ENCODE measurements around the gene STAT3.
"Not testable (repeated sequence)": the region's sequence is repeated elsewhere in the genome, so short reads cannot be mapped to it uniquely, and the experiment has no call there.

DNA sequence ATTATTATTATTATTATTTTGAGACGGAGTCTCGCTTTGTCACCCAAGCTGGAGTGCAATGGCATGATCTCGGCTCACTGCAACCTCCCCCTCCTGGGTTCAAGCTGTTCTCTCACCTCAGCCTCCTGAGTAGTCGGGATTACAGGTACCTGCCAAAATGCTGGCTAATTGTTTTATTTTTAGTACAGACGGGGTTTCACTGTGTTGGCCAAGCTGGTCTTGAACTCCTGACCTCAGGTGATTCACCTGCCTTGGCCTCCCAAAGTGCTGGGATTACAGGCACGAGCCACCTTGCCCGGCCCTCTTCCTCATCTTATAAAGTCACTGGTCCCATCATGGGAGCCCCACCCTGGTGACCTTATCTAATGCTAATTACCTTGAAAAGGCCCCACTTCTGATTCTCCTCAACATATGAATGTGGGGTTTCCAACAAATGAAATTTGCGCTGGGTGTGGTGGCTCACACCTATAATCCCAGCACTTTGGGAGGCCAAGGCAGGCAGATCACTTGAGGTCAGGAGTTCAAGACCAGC lies 12.7 kb upstream of the STAT3 start:
- TF ChIP-seq, protein P1, sequence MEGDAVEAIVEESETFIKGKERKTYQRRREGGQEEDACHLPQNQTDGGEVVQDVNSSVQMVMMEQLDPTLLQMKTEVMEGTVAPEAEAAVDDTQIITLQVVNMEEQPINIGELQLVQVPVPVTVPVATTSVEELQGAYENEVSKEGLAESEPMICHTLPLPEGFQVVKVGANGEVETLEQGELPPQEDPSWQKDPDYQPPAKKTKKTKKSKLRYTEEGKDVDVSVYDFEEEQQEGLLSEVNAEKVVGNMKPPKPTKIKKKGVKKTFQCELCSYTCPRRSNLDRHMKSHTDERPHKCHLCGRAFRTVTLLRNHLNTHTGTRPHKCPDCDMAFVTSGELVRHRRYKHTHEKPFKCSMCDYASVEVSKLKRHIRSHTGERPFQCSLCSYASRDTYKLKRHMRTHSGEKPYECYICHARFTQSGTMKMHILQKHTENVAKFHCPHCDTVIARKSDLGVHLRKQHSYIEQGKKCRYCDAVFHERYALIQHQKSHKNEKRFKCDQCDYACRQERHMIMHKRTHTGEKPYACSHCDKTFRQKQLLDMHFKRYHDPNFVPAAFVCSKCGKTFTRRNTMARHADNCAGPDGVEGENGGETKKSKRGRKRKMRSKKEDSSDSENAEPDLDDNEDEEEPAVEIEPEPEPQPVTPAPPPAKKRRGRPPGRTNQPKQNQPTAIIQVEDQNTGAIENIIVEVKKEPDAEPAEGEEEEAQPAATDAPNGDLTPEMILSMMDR (IDR thresholded peaks at IDR 0.05) = not testable (repeated sequence)
- TF ChIP-seq POLR2A (IDR thresholded peaks at IDR 0.05; ENCODE audit: low read length); MAZ (IDR thresholded peaks at IDR 0.05; ENCODE audit: borderline replicate concordance, low read depth, low read length); POLR2AphosphoS2 (conservative IDR thresholded peaks at IDR 0.05; ENCODE audit: low read length); JUN (IDR thresholded peaks at IDR 0.05); ELK1 (IDR thresholded peaks at IDR 0.05; ENCODE audit: low read depth, low read length); CEBPB (IDR thresholded peaks at IDR 0.05); MYC (IDR thresholded peaks at IDR 0.05; ENCODE audit: borderline replicate concordance, low read length); HDAC2 (IDR thresholded peaks at IDR 0.05); EP300 (IDR thresholded peaks at IDR 0.05); RNF2 (IDR thresholded peaks at IDR 0.05; ENCODE audit: borderline replicate concordance, low read depth); BCL3 (IDR thresholded peaks at IDR 0.05); RCOR1 (IDR thresholded peaks at IDR 0.05; ENCODE audit: low read depth, low read length): not testable (repeated sequence)
- TF ChIP-seq, protein P2, sequence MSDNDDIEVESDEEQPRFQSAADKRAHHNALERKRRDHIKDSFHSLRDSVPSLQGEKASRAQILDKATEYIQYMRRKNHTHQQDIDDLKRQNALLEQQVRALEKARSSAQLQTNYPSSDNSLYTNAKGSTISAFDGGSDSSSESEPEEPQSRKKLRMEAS (IDR thresholded peaks at IDR 0.05) = not testable (repeated sequence)
